ENCODE data around the gene LYPD1. TPM values are rescaled to one million over a fixed set of nuclear protein-coding genes. Genes with fewer than 3 reads are reported as not detected.

The LYPD1 gene
- total and polyA plus RNA-seq, 2 donors from 2014 or later: 4.7 to 11.1 TPM

DNA sequence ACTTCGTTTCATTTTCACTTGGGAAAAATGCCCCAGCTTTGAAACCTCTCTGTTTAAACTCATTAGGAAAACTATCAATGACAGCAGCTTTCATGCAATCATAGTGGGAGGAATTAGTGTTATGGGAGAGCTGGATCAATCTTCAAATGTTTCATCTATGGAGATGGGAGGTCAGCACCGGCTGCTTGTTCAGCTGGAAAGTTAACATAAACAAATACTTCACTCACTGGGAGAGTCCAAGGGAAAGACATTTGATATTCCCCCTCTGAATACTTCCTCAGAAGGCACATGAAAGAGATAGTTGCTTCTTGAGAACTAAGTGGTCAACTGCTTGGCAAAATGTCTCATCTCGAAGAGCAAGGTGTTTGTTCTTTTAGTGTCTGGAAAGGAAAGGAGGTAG, 7.3 kb downstream of the LYPD1 start:
- no peak for TF ChIP-seq CTCF (IDR thresholded peaks at IDR 0.05; ENCODE audit: borderline replicate concordance, extremely low read depth, insufficient read depth)
- FAIRE-seq: no peak
- Histone ChIP-seq H3K4me3 (ENCODE audit: low read length in 3 of 3) (no peak overlapping the region), H3K27me3 (ENCODE audit: control insufficient read depth, insufficient read depth, low read length) (no peaks in the 10 kb centered on the region), H3K9me3 (ENCODE audit: control insufficient read depth in 2 of 3, insufficient read depth in 1 of 3, low read length in 3 of 3) (no peaks in the 10 kb centered on the region), H3K27ac (ENCODE audit: low read depth in 2 of 2, low read length in 2 of 2) (no peak overlapping the region), H3K36me3 (ENCODE audit: control insufficient read depth in 2 of 3, insufficient read depth in 3 of 3, low read length in 3 of 3) (no peaks in the 10 kb centered on the region), H3K9ac (ENCODE audit: low read length in 3 of 3) (no peak overlapping the region), H3K4me1 (ENCODE audit: control insufficient read depth in 2 of 3, insufficient read depth in 2 of 3, low read depth in 1 of 3, low read length in 3 of 3) (peaks cover 0 to 4% (median 0%) of the 10 kb centered on the region in 3 donors)
- intact Hi-C loops (cut with DNase I): no loop called here
- DNase-seq: peak in 3 of 5 donors; percentile 57 to 86 (median 81)

DNA sequence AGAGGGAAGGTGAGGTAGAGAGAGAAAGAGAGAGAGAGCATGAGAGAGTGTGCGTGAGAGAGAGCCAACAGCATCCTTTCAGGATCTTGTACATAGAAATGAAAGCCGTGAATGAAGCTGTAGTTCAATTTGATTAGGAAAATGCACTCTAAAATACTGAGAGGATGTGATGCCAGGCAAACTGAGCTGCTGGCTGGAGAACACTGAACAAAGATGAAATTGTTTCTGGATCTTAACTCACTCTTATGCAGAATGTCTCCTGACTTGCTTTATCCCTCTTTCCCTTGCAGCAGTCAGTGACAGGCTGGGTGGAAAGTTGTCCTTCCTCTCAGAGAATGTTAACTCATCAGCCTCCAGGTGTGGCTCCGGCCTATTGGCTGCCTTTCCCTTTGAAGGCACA, 10.7 kb downstream of the LYPD1 start:
- H3K27ac ChIP-seq (ENCODE audit: low read depth in 2 of 2, low read length in 2 of 2): no peak overlapping the region
- TF ChIP-seq CTCF (IDR thresholded peaks at IDR 0.05; ENCODE audit: borderline replicate concordance, extremely low read depth, insufficient read depth): no peak
- H3K27me3 ChIP-seq (ENCODE audit: control insufficient read depth, insufficient read depth, low read length): no peaks in the 10 kb centered on the region
- no peak for DNase-seq
- peaks cover 0 to 2% (median 0%) of the 10 kb centered on the region in 3 donors for H3K4me1 ChIP-seq (ENCODE audit: control insufficient read depth in 2 of 3, insufficient read depth in 2 of 3, low read depth in 1 of 3, low read length in 3 of 3)
- no peak overlapping the region for H3K9ac ChIP-seq (ENCODE audit: low read length in 3 of 3)
- intact Hi-C loops (cut with DNase I): no loop called here
- H3K4me3 ChIP-seq (ENCODE audit: low read length in 3 of 3): no peak overlapping the region
- H3K9me3 ChIP-seq (ENCODE audit: control insufficient read depth in 2 of 3, insufficient read depth in 1 of 3, low read length in 3 of 3): no peaks in the 10 kb centered on the region
- no peak for FAIRE-seq
- H3K36me3 ChIP-seq (ENCODE audit: control insufficient read depth in 2 of 3, insufficient read depth in 3 of 3, low read length in 3 of 3): no peaks in the 10 kb centered on the region

DNA sequence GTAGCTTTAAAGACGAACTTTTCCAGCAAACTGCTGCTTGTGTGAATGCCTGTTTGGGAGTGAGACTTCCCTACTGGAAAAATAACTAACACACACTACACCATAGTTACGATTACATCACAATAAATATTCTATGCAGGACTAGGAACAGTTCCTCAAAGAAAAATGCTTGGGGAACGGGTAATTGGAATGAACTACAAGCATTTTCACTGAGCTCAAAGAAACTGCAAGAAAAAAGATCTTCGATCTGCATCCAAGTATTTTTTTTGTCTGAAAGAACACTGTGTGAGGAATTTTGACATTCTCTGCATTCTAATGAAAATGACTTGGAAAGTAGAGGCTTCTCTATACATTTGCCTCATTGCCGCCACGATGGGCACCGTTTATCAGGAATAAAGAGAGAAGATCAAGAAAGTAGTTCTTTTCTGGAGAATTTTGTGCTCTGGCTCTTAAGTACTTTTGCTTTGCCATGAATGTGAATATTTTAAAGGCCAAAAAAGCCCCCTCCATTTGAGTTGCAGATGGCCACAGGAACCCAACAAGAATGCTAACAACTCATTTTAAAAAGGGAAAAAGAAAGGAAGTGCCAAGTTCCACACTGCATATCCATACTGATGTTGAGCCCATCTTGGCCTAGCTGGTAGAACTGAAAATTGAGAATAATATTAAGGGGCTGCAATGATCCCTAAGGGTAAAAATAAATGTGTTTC, 13.6 kb downstream of the LYPD1 start:
- no peaks in the 10 kb centered on the region for H3K9me3 ChIP-seq (ENCODE audit: control insufficient read depth in 2 of 3, insufficient read depth in 1 of 3, low read length in 3 of 3)
- DNase-seq: peak in 1 of 5 donors; percentile 38
- H3K9ac ChIP-seq (ENCODE audit: low read length in 3 of 3): no peak overlapping the region
- intact Hi-C loops (cut with DNase I): no loop called here
- FAIRE-seq: no peak
- H3K27ac ChIP-seq (ENCODE audit: low read depth in 2 of 2, low read length in 2 of 2): no peak overlapping the region
- TF ChIP-seq CTCF (IDR thresholded peaks at IDR 0.05; ENCODE audit: borderline replicate concordance, extremely low read depth, insufficient read depth): no peak
- H3K36me3 ChIP-seq (ENCODE audit: control insufficient read depth in 2 of 3, insufficient read depth in 3 of 3, low read length in 3 of 3): no peaks in the 10 kb centered on the region
- H3K4me1 ChIP-seq (ENCODE audit: control insufficient read depth in 2 of 3, insufficient read depth in 2 of 3, low read depth in 1 of 3, low read length in 3 of 3): no peaks in the 10 kb centered on the region
- H3K27me3 ChIP-seq (ENCODE audit: control insufficient read depth, insufficient read depth, low read length): no peaks in the 10 kb centered on the region
- no peak overlapping the region for H3K4me3 ChIP-seq (ENCODE audit: low read length in 3 of 3)

Measured in kidney (tissue), 14 donors.